GM12878 (cell line): ENCODE measurements around the gene ETFBKMT. TPM values are rescaled to one million over a fixed set of nuclear protein-coding genes. Genes with fewer than 3 reads are reported as not detected.

Source experiments
- ATAC-seq: fragments of 200-7000 bp; cut with Tn5 transposase; 3 replicates; pipeline ENCODE4 v1.9.1; 2020; ENCODE audit warnings: mild to moderate bottlenecking, moderate library complexity
- BruUV-seq: library from RNA; stranded (reverse); fragments of 400-500 nt; replicated peaks from 2 replicates; lab custom pipeline; 2021; lab: Mats Ljungman, UMichigan
- CTCF ChIA-PET: fragments of 300-600 bp; sonication (Branson Sonifier 250); formaldehyde crosslinking; extraction: SDS; loops from one replicate; lab custom pipeline; 2021; ENCODE audit warnings: inconsistent platforms; lab: Yijun Ruan, JAX
- POLR2A ChIA-PET: fragments of 350-600 bp; formaldehyde crosslinking; extraction: SDS; loops from one replicate; lab custom pipeline; 2021; ENCODE audit warnings: inconsistent platforms; lab: Charles Lee
- RAD21 ChIA-PET: fragments of 300-600 bp; sonication (Branson Sonifier 250); formaldehyde crosslinking; loops from one replicate; lab custom pipeline; 2023; ENCODE audit warnings: antibody characterized with exemption; ENCODE audit not compliant: unreplicated experiment; lab: Charles Lee
- SMC1A ChIA-PET: fragments of 300-600 bp; sonication (Branson Sonifier 250); formaldehyde crosslinking; loops from one replicate; lab custom pipeline; 2023; ENCODE audit not compliant: unreplicated experiment, uncharacterized antibody; lab: Charles Lee
- DNase-seq: peaks from one replicate; pipeline ENCODE4 v3.0.0-alpha.2; 2011; ENCODE audit warnings: low read depth, low spot score
- FAIRE-seq: peaks from 3 replicates; lab custom pipeline; 2011; peaks lifted over from hg19 to GRCh38; lab: Jason Lieb, UNC
- H2AFZ ChIP-seq: 2 replicates; pipeline ENCODE4 v1.6.0; 2011; ENCODE audit warnings: low read depth, low read length, control low read depth; ENCODE audit not compliant: control insufficient read depth
- H3K27ac ChIP-seq: 2 replicates; pipeline ENCODE4 v1.5.1; 2011; ENCODE audit warnings: control low read depth; ENCODE audit not compliant: control insufficient read depth, insufficient read depth
- H3K27me3 ChIP-seq, 2 experiments: replicated peaks in 1 of 2; 2 replicates each; pipeline versions ENCODE4 v1.6.0 to v1.6.1; 2011; ENCODE audit warnings: low read length in 1 of 2; ENCODE audit not compliant: control insufficient read depth in 2 of 2, insufficient read depth in 2 of 2
- H3K36me3 ChIP-seq, 2 experiments: 2 replicates each; pipeline ENCODE4 v1.5.1; 2011; ENCODE audit warnings: low read length in 1 of 2; ENCODE audit not compliant: control insufficient read depth in 2 of 2, insufficient read depth in 2 of 2
- H3K4me1 ChIP-seq: 2 replicates; pipeline ENCODE4 v1.6.1; 2011; ENCODE audit warnings: mild to moderate bottlenecking, low read length, moderate library complexity, mixed read lengths; ENCODE audit not compliant: control insufficient read depth, insufficient read depth
- H3K4me2 ChIP-seq: 2 replicates; pipeline ENCODE4 v1.6.0; 2011; ENCODE audit warnings: control low read depth; ENCODE audit not compliant: control insufficient read depth, insufficient read depth
- H3K4me3 ChIP-seq: fragments of 200-600 bp; sonication (generic); 2 replicates; pipeline ENCODE4 v1.5.1; 2016
- H3K79me2 ChIP-seq: 2 replicates; pipeline ENCODE4 v1.6.0; 2011; ENCODE audit warnings: low read length; ENCODE audit not compliant: control insufficient read depth, insufficient read depth
- H3K9ac ChIP-seq: 2 replicates; pipeline ENCODE4 v1.8.0; 2011; ENCODE audit warnings: low read length, control low read depth, mixed read lengths; ENCODE audit not compliant: control insufficient read depth, insufficient read depth
- H3K9me3 ChIP-seq: replicated peaks from 3 replicates; pipeline ENCODE4 v1.5.1; 2011; ENCODE audit warnings: mild to moderate bottlenecking, low read length; ENCODE audit not compliant: control insufficient read depth, insufficient read depth
- H4K20me1 ChIP-seq: 2 replicates; pipeline ENCODE4 v1.6.0; 2011; ENCODE audit not compliant: control insufficient read depth, insufficient read depth
- ATF7 ChIP-seq: fragments of 450-650 bp; IDR thresholded peaks from 2 replicates; pipeline ENCODE4 v1.6.1; 2016; ENCODE audit warnings: low read depth, mild to moderate bottlenecking
- BCL11A ChIP-seq: IDR thresholded peaks from 2 replicates; pipeline ENCODE4 v1.6.1; 2011; ENCODE audit warnings: low read depth, low read length
- ETV6 ChIP-seq, 2 experiments: fragments of 450-650 bp in 1 of 2; IDR thresholded peaks in 1 of 2; conservative IDR thresholded peaks in 1 of 2; 2 replicates each; pipeline ENCODE4 v1.6.1; 2014; ENCODE audit warnings: antibody characterized with exemption in 1 of 2, borderline replicate concordance in 1 of 2, low read depth in 1 of 2, mild to moderate bottlenecking in 1 of 2, moderate library complexity in 1 of 2
- HDAC2 ChIP-seq: fragments of 200-600 bp; sonication (generic); IDR thresholded peaks from 2 replicates; pipeline ENCODE4 v1.6.1; 2017
- NFXL1 ChIP-seq: fragments of 450-650 bp; IDR thresholded peaks from 2 replicates; pipeline ENCODE4 v1.6.1; 2017; ENCODE audit warnings: antibody characterized with exemption, mild to moderate bottlenecking, borderline replicate concordance
- NFYB ChIP-seq: IDR thresholded peaks from 2 replicates; pipeline ENCODE4 v1.6.1; 2011; ENCODE audit warnings: low read depth, mild to moderate bottlenecking, low read length, improper control_type of control experiment, moderate library complexity; ENCODE audit not compliant: insufficient read depth
- NR2C2 ChIP-seq: IDR thresholded peaks from 2 replicates; pipeline ENCODE4 v1.6.1; 2011; ENCODE audit warnings: borderline replicate concordance, low read depth; ENCODE audit not compliant: control insufficient read depth, insufficient read length
- RELA ChIP-seq: fragments of 450-650 bp; IDR thresholded peaks from 2 replicates; pipeline ENCODE4 v1.8.0; 2014; ENCODE audit warnings: borderline replicate concordance; ENCODE audit not compliant: partially characterized antibody
- RUNX3 ChIP-seq: IDR thresholded peaks from 2 replicates; pipeline ENCODE4 v1.6.1; 2012; ENCODE audit warnings: low read length, inconsistent platforms
- SUZ12 ChIP-seq: fragments of 200-600 bp; sonication (generic); IDR thresholded peaks from one replicate; pipeline ENCODE4 v1.6.1; 2018; ENCODE audit warnings: antibody characterized with exemption, mild to moderate bottlenecking; ENCODE audit not compliant: unreplicated experiment
- TCF7 ChIP-seq: IDR thresholded peaks from 2 replicates; pipeline ENCODE4 v1.6.1; 2014; ENCODE audit warnings: antibody characterized with exemption, borderline replicate concordance
- YY1 ChIP-seq: IDR thresholded peaks from 2 replicates; pipeline ENCODE4 v1.6.1; 2011; ENCODE audit warnings: low read depth, mild to moderate bottlenecking, low read length
- ZBTB40 ChIP-seq: fragments of 450-650 bp; IDR thresholded peaks from 2 replicates; pipeline ENCODE4 v1.6.1; 2016; ENCODE audit warnings: mild to moderate bottlenecking, moderate library complexity, borderline replicate concordance
- WGBS: methylation state at CpG from one replicate; pipeline ENCODE4 v1.1.6; 2016; ENCODE audit warnings: low lambda C conversion rate; ENCODE audit not compliant: insufficient replicate concordance, insufficient coverage; ENCODE audit errors: missing lambda C conversion rate; 5-methylcytosine and 5-hydroxymethylcytosine counted together
- in situ Hi-C: fragments of 300-500 bp; cut with MboI; formaldehyde crosslinking; loops from 9 replicates; pipeline ENCODE4 v1.14.3; 2018; ENCODE audit warnings: mixed read lengths
- intact Hi-C: fragments of 100-400 bp; cut with micrococcal nuclease; formaldehyde crosslinking; loops from one replicate; pipeline ENCODE4 v1.14.2; 2022; ENCODE audit not compliant: unreplicated experiment
- polyA plus RNA-seq, 11 experiments: library from polyadenylated mRNA; depleted of rRNA in 4 of 11; unstranded in 6 of 11; stranded (reverse) in 5 of 11; fragments of >200 nt; fragmentation: Nextera tagmentation in 4 of 11; fragmentation: Illumina TruSeq in 1 of 11; extraction: Ambion mirVana in 4 of 11; extraction: Trizol in 1 of 11; gene quantifications; 1 replicate in 1 of 11; 2 replicates in 10 of 11; pipeline versions ENCODE4 v1.2.1 to v1.2.3, GENCODE V29; 2011 to 2016; ENCODE audit warnings: inconsistent platforms in 2 of 11, missing spikeins in 2 of 11, low read depth in 1 of 11
- total RNA-seq, 4 experiments: library from RNA; depleted of rRNA in 3 of 4; stranded (reverse); fragments of >200 nt in 3 of 4; fragmentation: Illumina TruSeq in 1 of 4; extraction: Trizol in 1 of 4; gene quantifications; 2 replicates each; pipeline versions ENCODE4 v1.2.1 to v1.2.3, GENCODE V29; 2013 to 2021
- TF ChIP-seq, protein P1 (sequence below): IDR thresholded peaks from 2 replicates; pipeline ENCODE4 v1.6.1; 2012; ENCODE audit warnings: low read depth, low read length, improper control_type of control experiment
- TF ChIP-seq, protein P2 (sequence below): IDR thresholded peaks from 2 replicates; pipeline ENCODE4 v1.6.1; 2011; ENCODE audit warnings: borderline replicate concordance, low read depth, mild to moderate bottlenecking, moderate library complexity, low read length; ENCODE audit not compliant: insufficient read depth, poor library complexity, severe bottlenecking

The ETFBKMT gene
- total and polyA plus RNA-seq, 10 of the 15 experiments (the other 5 are each of a cell fraction or from before 2014, with no cell fraction given) = 0.25 to 1.1 (median 0.65) TPM

GRCh38 chr12:31682136-31682962, 22.9 kb downstream of the ETFBKMT start:
- H3K79me2 ChIP-seq = no peaks in the 10 kb centered on the region
- no peak overlapping the region for H3K9ac ChIP-seq
- peak; percentile 95 for DNase-seq
- POLR2A ChIA-PET = interaction anchor here (0.7 kb wide), 1 partner anchor 20 kb away, joined by 4 read pairs; no protein-coding TSS in a partner anchor
- CTCF ChIA-PET = interaction anchor here (0.6 to 2.9 kb wide), 36 partner anchors 9 to 774 kb away, joined by 3 to 25 read pairs (median 4); partner anchors contain the start of genes BICD1 and ETFBKMT
- in situ Hi-C loops (loop anchor here (5.0 kb wide), 2 partner anchors 130 to 620 kb away; no protein-coding TSS in a partner anchor), intact Hi-C loops (loop anchor here (1.0 to 5.0 kb wide), 8 partner anchors 46 to 620 kb away; partner anchors contain the start of gene AMN1)
- peak; percentile 95 for ATAC-seq
- WGBS = 1% methylated on average over 10 of the region's 10 CpGs
- no peak overlapping the region for H3K4me3 ChIP-seq
- RAD21 ChIA-PET = interaction anchor here (0.6 to 3.3 kb wide), 39 partner anchors 11 to 1073 kb away, joined by 3 to 23 read pairs (median 4); partner anchors contain the start of genes AMN1, ETFBKMT and YARS2
- H3K27ac ChIP-seq = no peak overlapping the region; the same call in 1 of the 2 replicates
- H3K9me3 ChIP-seq = peaks cover 10% of the 10 kb centered on the region
- SMC1A ChIA-PET = interaction anchor here (0.6 to 3.5 kb wide), 47 partner anchors 10 to 1073 kb away, joined by 3 to 17 read pairs (median 4); partner anchors contain the start of genes AMN1, BICD1, ETFBKMT and YARS2
- no TSS peak for BruUV-seq
- no peak overlapping the region for H3K4me2 ChIP-seq
- H3K4me1 ChIP-seq = peaks cover 3% of the 10 kb centered on the region; the same call in 1 of the 2 replicates
- no peaks in the 10 kb centered on the region for H3K27me3 ChIP-seq
- peak overlapping the region; percentile 57; the same call in 1 of the 2 replicates for H2AFZ ChIP-seq
- no peaks in the 10 kb centered on the region for H3K36me3 ChIP-seq
- peak; percentile 98 for FAIRE-seq
- no peaks in the 10 kb centered on the region for H4K20me1 ChIP-seq
- TF ChIP-seq, protein P1, sequence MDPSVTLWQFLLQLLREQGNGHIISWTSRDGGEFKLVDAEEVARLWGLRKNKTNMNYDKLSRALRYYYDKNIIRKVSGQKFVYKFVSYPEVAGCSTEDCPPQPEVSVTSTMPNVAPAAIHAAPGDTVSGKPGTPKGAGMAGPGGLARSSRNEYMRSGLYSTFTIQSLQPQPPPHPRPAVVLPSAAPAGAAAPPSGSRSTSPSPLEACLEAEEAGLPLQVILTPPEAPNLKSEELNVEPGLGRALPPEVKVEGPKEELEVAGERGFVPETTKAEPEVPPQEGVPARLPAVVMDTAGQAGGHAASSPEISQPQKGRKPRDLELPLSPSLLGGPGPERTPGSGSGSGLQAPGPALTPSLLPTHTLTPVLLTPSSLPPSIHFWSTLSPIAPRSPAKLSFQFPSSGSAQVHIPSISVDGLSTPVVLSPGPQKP = no peak
- TF ChIP-seq ATF7 (no peak), ZBTB40 (no peak), NFYB (no peak), YY1 (peak; percentile 85), ETV6 (conservative IDR thresholded peaks at IDR 0.05 in 1 of 2, IDR thresholded peaks at IDR 0.05 in 1 of 2; ENCODE audit: borderline replicate concordance in 1 of 2, low read depth in 1 of 2) (no peak; a peak in 1 of 4 replicates), HDAC2 (no peak), SUZ12 (no peak), RUNX3 (peak; percentile 60), NR2C2 (no peak), BCL11A (no peak), NFXL1 (no peak), TCF7 (no peak), RELA (peak; percentile 79)
- TF ChIP-seq, protein P2, sequence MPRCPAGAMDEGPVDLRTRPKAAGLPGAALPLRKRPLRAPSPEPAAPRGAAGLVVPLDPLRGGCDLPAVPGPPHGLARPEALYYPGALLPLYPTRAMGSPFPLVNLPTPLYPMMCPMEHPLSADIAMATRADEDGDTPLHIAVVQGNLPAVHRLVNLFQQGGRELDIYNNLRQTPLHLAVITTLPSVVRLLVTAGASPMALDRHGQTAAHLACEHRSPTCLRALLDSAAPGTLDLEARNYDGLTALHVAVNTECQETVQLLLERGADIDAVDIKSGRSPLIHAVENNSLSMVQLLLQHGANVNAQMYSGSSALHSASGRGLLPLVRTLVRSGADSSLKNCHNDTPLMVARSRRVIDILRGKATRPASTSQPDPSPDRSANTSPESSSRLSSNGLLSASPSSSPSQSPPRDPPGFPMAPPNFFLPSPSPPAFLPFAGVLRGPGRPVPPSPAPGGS = no peak
